Measurements from ENCODE around the gene NTHL1.

Gene NTHL1

GRCh38 chr16:2047330-2048115, at the start of gene NTHL1, which contains the start of gene TSC2:
Gene NTHL1, minus strand, starts transcription at chr16:2047834. Its CDS starts 11 bp downstream, at chr16:2047823.
Gene TSC2, plus strand, starts transcription at chr16:2047985. Its CDS starts 631 bp downstream, at chr16:2048616.
- DNase-seq: peak; percentile 92

- no peak for DNase-seq
These were observed 49.4 kb upstream of the NTHL1 start for GRCh38 chr16:2096853-2097595.

GRCh38 chr16:2095918-2096582, 48.4 kb upstream of the NTHL1 start:
- DNase-seq: no peak

GRCh38 chr16:2095315-2095853, 47.8 kb upstream of the NTHL1 start:
- DNase-seq: no peak

GRCh38 chr16:2093793-2094192, 46.2 kb upstream of the NTHL1 start:
- DNase-seq: no peak

- DNase-seq: no peak
These were observed 45.2 kb upstream of the NTHL1 start for GRCh38 chr16:2092866-2093265.

GRCh38 chr16:2092256-2092620, 44.6 kb upstream of the NTHL1 start:
- DNase-seq: no peak

- DNase-seq: no peak
These were observed 44.1 kb upstream of the NTHL1 start for GRCh38 chr16:2091547-2092255.

- no peak for DNase-seq
These were observed 43.3 kb upstream of the NTHL1 start for GRCh38 chr16:2090777-2091546.

- DNase-seq: no peak
These were observed 42.8 kb upstream of the NTHL1 start for GRCh38 chr16:2090481-2090776.

GRCh38 chr16:2089706-2090480, 42.3 kb upstream of the NTHL1 start:
- DNase-seq: no peak

- no peak for DNase-seq
These were observed 41.2 kb upstream of the NTHL1 start for GRCh38 chr16:2088759-2089358.

GRCh38 chr16:2087748-2088631, 40.4 kb upstream of the NTHL1 start:
- no peak for DNase-seq

GRCh38 chr16:2086812-2087747, 39.4 kb upstream of the NTHL1 start:
- DNase-seq: no peak

GRCh38 chr16:2086106-2086742, 38.6 kb upstream of the NTHL1 start:
- no peak for DNase-seq

GRCh38 chr16:2085669-2086068, 38.0 kb upstream of the NTHL1 start:
- DNase-seq: no peak

- DNase-seq: no peak
These were observed 37.4 kb upstream of the NTHL1 start for GRCh38 chr16:2084895-2085625.

Measured in CD4-positive, alpha-beta T cell treated with Interleukin-4 for 4 hours (primary cell).